HCT116 (cell line): ENCODE results near the gene IZUMO4. TPM values are rescaled to one million over a fixed set of nuclear protein-coding genes. Genes with fewer than 3 reads are reported as not detected.

ENCODE experiments used
- ATAC-seq: fragments of 200-7000 bp; cut with Tn5 transposase; 2 replicates; pipeline ENCODE4 v1.9.1; 2020; ENCODE audit warnings: mild to moderate bottlenecking, moderate library complexity
- BruUV-seq: library from RNA; stranded (reverse); fragments of 400-500 nt; replicated peaks from 2 replicates; lab custom pipeline; 2021; lab: Mats Ljungman, UMichigan
- CTCF ChIA-PET: fragments of 300-600 bp; sonication (Branson Sonifier 250); formaldehyde crosslinking; loops from one replicate; lab custom pipeline; 2021; ENCODE audit warnings: antibody characterized with exemption; lab: Charles Lee
- POLR2A ChIA-PET: fragments of 300-600, 350-600 bp; sonication (Branson Sonifier 250); formaldehyde crosslinking; loops from one replicate; lab custom pipeline; 2021; ENCODE audit warnings: antibody characterized with exemption; lab: Charles Lee
- RAD21 ChIA-PET, 2 experiments: fragments of 300-600 bp; sonication (Branson Sonifier 250); formaldehyde crosslinking; loops; one replicate each; lab custom pipeline; 2023; ENCODE audit warnings: low total read pairs in 2 of 2; ENCODE audit not compliant: uncharacterized antibody in 2 of 2, unreplicated experiment in 2 of 2, low non-redundant PET in 1 of 2; lab: Charles Lee
- DNase-seq: peaks from one replicate; pipeline ENCODE4 v3.0.0-alpha.2; 2010; ENCODE audit warnings: low read depth, low spot score
- H2AFZ ChIP-seq: fragments of 200-600 bp; shearing (Covaris generic), sonication (generic); 2 replicates; pipeline ENCODE4 v1.6.1; 2017; ENCODE audit warnings: low read depth, mixed run types, mixed read lengths, antibody characterized with exemption, low read length; ENCODE audit not compliant: poor library complexity, severe bottlenecking
- H3K27ac ChIP-seq: 2 replicates; pipeline ENCODE4 v1.5.1; 2012; ENCODE audit warnings: low read depth, low read length
- H3K27me3 ChIP-seq: fragments of 200-600 bp; sonication (generic); 2 replicates; pipeline ENCODE4 v1.6.1; 2016; ENCODE audit warnings: mixed run types, low read length, mixed read lengths; ENCODE audit not compliant: insufficient read depth
- H3K36me3 ChIP-seq, 2 experiments: fragments of 200-500 bp in 1 of 2; fragments of 200-600 bp in 1 of 2; sonication (Bioruptor generic) in 1 of 2; sonication (generic) in 1 of 2; 2 replicates each; pipeline versions ENCODE4 v1.5.1 to v1.6.1; 2014 to 2016; ENCODE audit warnings: low read length in 2 of 2, inconsistent platforms in 1 of 2, mixed read lengths in 1 of 2, mixed run types in 1 of 2; ENCODE audit not compliant: insufficient read depth in 2 of 2, control insufficient read depth in 1 of 2
- H3K4me1 ChIP-seq, 2 experiments: fragments of 200-600 bp in 1 of 2; sonication (generic) in 1 of 2; 2 replicates each; pipeline versions ENCODE4 v1.5.1 to v1.6.1; 2012 to 2017; ENCODE audit warnings: low read length in 2 of 2, inconsistent platforms in 1 of 2, mild to moderate bottlenecking in 1 of 2, mixed read lengths in 1 of 2, mixed run types in 1 of 2, moderate library complexity in 1 of 2; ENCODE audit not compliant: insufficient read depth in 2 of 2, control insufficient read depth in 1 of 2
- H3K4me2 ChIP-seq: fragments of 200-600 bp; sonication (generic); 2 replicates; pipeline ENCODE4 v1.6.1; 2017; ENCODE audit warnings: mixed run types, low read length, mixed read lengths
- H3K4me3 ChIP-seq, 2 experiments: fragments of 200-600 bp in 1 of 2; sonication (generic) in 1 of 2; replicated peaks in 1 of 2; 2 replicates each; pipeline ENCODE4 v1.5.1; 2011 to 2016; ENCODE audit warnings: low read length in 2 of 2, control low read depth in 1 of 2, low read depth in 1 of 2, mild to moderate bottlenecking in 1 of 2, mixed read lengths in 1 of 2, mixed run types in 1 of 2
- H3K79me2 ChIP-seq: fragments of 200-600 bp; sonication (generic); 2 replicates; pipeline ENCODE4 v1.6.1; 2017; ENCODE audit warnings: mild to moderate bottlenecking, mixed run types, low read length, moderate library complexity, mixed read lengths; ENCODE audit not compliant: insufficient read depth
- H3K9ac ChIP-seq: fragments of 200-600 bp; sonication (generic); 2 replicates; pipeline ENCODE4 v1.6.1; 2016; ENCODE audit warnings: low read length, mixed read lengths
- H3K9me2 ChIP-seq: fragments of 200-600 bp; sonication (generic), shearing (Covaris generic); 2 replicates; pipeline ENCODE4 v1.6.1; 2017; ENCODE audit warnings: mixed run types, mild to moderate bottlenecking, moderate library complexity; ENCODE audit not compliant: insufficient read depth
- H3K9me3 ChIP-seq, 2 experiments: fragments of 200-500 bp in 1 of 2; fragments of 200-600 bp in 1 of 2; sonication (Bioruptor generic) in 1 of 2; sonication (generic) in 1 of 2; 2 replicates each; pipeline ENCODE4 v1.6.1; 2014 to 2017; ENCODE audit warnings: low read length in 2 of 2, mixed read lengths in 2 of 2, inconsistent platforms in 1 of 2, low read depth in 1 of 2, mild to moderate bottlenecking in 1 of 2, mixed run types in 1 of 2, moderate library complexity in 1 of 2; ENCODE audit not compliant: control insufficient read depth in 1 of 2, insufficient read depth in 1 of 2
- H4K20me1 ChIP-seq: fragments of 200-600 bp; sonication (generic), shearing (Covaris generic); 2 replicates; pipeline ENCODE4 v1.6.1; 2017; ENCODE audit warnings: mixed run types, mild to moderate bottlenecking, moderate library complexity; ENCODE audit not compliant: insufficient read depth
- EGR1 ChIP-seq: IDR thresholded peaks from 2 replicates; pipeline ENCODE4 v1.6.1; 2012; ENCODE audit warnings: low read depth
- EZH2phosphoT487 ChIP-seq: fragments of 200-600 bp; IDR thresholded peaks from 2 replicates; pipeline ENCODE4 v1.6.1; 2018; ENCODE audit warnings: antibody characterized with exemption, borderline replicate concordance
- RAD21 ChIP-seq: IDR thresholded peaks from 2 replicates; pipeline ENCODE4 v1.6.1; 2012; ENCODE audit warnings: low read depth, mild to moderate bottlenecking
- SP1 ChIP-seq: IDR thresholded peaks from 2 replicates; pipeline ENCODE4 v1.6.1; 2012; ENCODE audit warnings: low read depth
- TCF7L2 ChIP-seq: IDR thresholded peaks from 2 replicates; pipeline ENCODE4 v1.7.0; 2011; ENCODE audit warnings: borderline replicate concordance, inconsistent platforms; ENCODE audit not compliant: insufficient read depth, insufficient read length; ENCODE audit errors: extremely low read depth
- intact Hi-C: fragments of 100-400 bp; cut with micrococcal nuclease; formaldehyde crosslinking; loops from 2 replicates; pipeline ENCODE4 v1.10.0; 2022
- total RNA-seq: library from RNA; stranded (reverse); gene quantifications from one replicate; pipeline ENCODE4 v1.2.1, GENCODE V29; 2021; ENCODE audit not compliant: unreplicated experiment

Gene IZUMO4
- total RNA-seq, 1 experiment from 2014 or later: 6.1 TPM

- no TSS peak for BruUV-seq
- peaks cover 3 to 13% of the 10 kb centered on the region in 2 experiments; a peak in 2 of 4 replicates for H3K4me1 ChIP-seq
- no peaks in the 10 kb centered on the region for H3K79me2 ChIP-seq
- no peak overlapping the region for H3K4me3 ChIP-seq
- ATAC-seq: no peak
- no peak overlapping the region for H3K9ac ChIP-seq
- POLR2A ChIA-PET: no interaction called here
- no peaks in the 10 kb centered on the region for H3K9me3 ChIP-seq
- H4K20me1 ChIP-seq: no peaks in the 10 kb centered on the region
- DNase-seq: no peak
- H3K27ac ChIP-seq: no peak overlapping the region
- H3K9me2 ChIP-seq: no peaks in the 10 kb centered on the region
- RAD21 ChIA-PET: no interaction called here
- CTCF ChIA-PET: no interaction called here
- H3K36me3 ChIP-seq: peaks cover 3 to 4% of the 10 kb centered on the region in 2 experiments; a peak in 2 of 4 replicates
- intact Hi-C loops: no loop called here
- no peaks in the 10 kb centered on the region for H3K27me3 ChIP-seq
- H3K4me2 ChIP-seq: no peak overlapping the region
- TF ChIP-seq EGR1: no peak
- H2AFZ ChIP-seq: no peak overlapping the region
Measured at GRCh38 chr19:2077833-2078619, 18.7 kb upstream of the IZUMO4 start.

DNA sequence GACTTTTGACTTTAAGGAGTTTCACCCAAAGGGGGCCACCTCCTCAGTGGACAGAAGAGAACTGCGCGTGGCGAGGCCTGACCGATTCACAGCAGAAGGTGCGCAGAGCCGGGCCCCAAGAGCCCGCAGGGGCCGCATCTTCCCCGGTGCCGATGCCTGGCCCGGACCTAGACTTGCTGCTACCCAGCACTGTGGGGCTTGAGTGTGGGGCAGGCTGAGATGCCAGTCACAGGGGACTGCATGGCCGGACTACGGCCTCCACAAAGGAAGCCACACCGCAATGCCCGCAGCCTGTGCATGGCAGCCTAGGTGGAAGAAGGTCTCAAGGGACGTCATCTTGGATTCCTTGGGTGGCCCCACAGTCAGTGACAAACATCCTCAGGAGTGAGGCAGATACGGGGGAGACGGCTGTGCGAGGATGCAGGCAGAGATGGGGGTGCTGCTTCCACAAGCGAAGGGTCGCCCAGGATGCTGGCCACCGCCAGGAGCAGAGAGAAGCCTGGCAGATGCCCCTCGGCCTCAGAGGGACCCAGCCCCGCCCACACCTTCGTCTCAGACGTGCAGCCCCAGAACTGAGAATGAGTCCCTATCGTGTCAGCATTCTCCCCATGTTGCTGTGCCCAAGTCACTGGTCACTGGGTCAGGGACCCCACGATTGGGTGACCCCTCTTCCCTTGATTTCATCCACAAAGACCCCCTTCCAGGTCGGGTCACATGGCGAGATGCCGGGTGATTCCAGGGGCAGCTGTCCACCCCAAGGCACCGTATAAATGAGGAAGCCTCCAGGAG, 17.4 kb upstream of the IZUMO4 start:
- H4K20me1 ChIP-seq: no peaks in the 10 kb centered on the region
- H2AFZ ChIP-seq: no peak overlapping the region
- ChIA-PET CTCF (no interaction called here), RAD21 (no interaction called here), POLR2A (no interaction called here)
- BruUV-seq: no TSS peak
- no peaks in the 10 kb centered on the region for H3K79me2 ChIP-seq
- DNase-seq (no peak), ATAC-seq (no peak)
- intact Hi-C loops: no loop called here
- TF ChIP-seq SP1 (no peak), TCF7L2 (no peak), RAD21 (no peak), EGR1 (no peak), EZH2phosphoT487 (no peak)
- H3K9ac ChIP-seq: no peak overlapping the region
- H3K27me3 ChIP-seq: no peaks in the 10 kb centered on the region
- H3K4me2 ChIP-seq: no peak overlapping the region
- H3K27ac ChIP-seq: no peak overlapping the region
- H3K36me3 ChIP-seq: peaks cover 3 to 4% of the 10 kb centered on the region in 2 experiments; a peak in 2 of 4 replicates
- H3K4me1 ChIP-seq: peaks cover 3 to 13% of the 10 kb centered on the region in 2 experiments; a peak in 2 of 4 replicates
- H3K9me3 ChIP-seq: no peaks in the 10 kb centered on the region
- no peak overlapping the region for H3K4me3 ChIP-seq
- no peaks in the 10 kb centered on the region for H3K9me2 ChIP-seq
